ENCODE results near the gene PLCL2. TPM values are rescaled to one million over a fixed set of nuclear protein-coding genes. Genes with fewer than 3 reads are reported as not detected.

Gene PLCL2
- total RNA-seq, 1 experiment from 2014 or later: 1.6 TPM

DNA sequence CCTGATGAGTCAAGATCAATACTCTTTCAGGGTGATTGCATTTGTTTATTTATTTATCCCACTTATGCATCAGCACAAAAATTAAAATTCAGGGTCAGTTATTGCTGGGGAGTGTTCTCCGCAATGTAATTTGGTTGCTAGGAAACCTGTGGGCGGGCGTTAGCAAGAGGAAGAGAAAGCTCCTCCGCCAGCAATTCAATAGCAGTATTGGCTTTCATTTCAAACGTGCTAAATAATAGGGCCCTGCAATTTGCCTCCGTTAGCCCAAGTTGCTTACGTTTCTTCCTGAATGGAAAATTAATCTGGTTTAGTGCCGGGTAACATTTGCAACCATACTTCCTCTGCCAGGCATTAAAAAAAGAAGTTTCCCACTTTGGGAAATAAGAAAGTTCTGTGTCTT, 35.5 kb upstream of the PLCL2 start:
- no peaks in the 10 kb centered on the region for H3K27me3 ChIP-seq
- no peak for DNase-seq
- no peak overlapping the region for H3K4me3 ChIP-seq
- peaks cover 10% of the 10 kb centered on the region for H3K4me1 ChIP-seq
- no peaks in the 10 kb centered on the region; the same call in 1 of the 2 replicates for H3K9me3 ChIP-seq (replicated peaks)
- no peak overlapping the region for H3K27ac ChIP-seq
- H3K36me3 ChIP-seq: no peaks in the 10 kb centered on the region

DNA sequence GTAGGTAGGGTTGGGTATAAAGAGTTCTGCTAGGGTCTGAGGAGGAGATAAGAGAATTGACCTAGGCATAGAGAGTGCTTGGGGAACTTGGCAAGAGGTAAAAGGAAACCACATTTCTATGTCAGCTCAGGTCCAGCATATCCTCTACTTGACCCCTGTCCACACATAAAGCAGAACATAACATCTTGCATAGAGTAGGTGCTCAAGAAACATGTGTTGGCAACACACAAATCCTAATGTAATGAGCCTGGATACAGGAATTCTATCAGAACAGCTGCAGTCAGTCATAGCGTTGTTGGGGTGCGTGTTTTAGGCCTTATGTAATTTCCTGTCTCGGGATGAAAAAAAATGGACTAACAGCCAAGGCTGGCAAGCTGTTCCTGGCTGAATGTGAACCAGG, 35.0 kb upstream of the PLCL2 start:
- no peaks in the 10 kb centered on the region; the same call in 1 of the 2 replicates for H3K9me3 ChIP-seq (replicated peaks)
- H3K27ac ChIP-seq: peak overlapping the region; percentile 48
- no peaks in the 10 kb centered on the region for H3K36me3 ChIP-seq
- H3K4me1 ChIP-seq: peaks cover 10% of the 10 kb centered on the region
- DNase-seq: peak; percentile 30 to 51
- H3K27me3 ChIP-seq: no peaks in the 10 kb centered on the region
- H3K4me3 ChIP-seq: no peak overlapping the region

DNA sequence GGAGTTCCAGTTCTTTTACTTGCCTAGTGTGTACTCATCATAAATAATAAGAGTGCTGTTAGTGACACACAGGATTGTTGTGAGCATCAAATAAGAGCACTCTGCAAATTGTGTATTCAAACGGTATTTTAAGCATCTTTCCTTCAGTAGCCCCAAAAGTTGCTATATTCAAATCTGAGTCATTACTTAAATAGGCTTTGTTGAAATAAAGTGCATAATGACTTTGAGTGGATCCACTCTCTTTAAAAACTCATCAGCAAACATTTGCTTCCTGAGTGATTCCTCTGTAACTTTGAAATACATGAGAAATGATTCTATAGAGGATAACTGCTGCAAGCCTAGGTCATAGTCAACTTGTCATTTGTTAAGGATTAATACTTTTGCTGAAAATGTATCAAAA, 29.3 kb upstream of the PLCL2 start:
- H3K9me3 ChIP-seq (replicated peaks): no peaks in the 10 kb centered on the region; the same call in 1 of the 2 replicates
- no peak for DNase-seq
- no peaks in the 10 kb centered on the region for H3K36me3 ChIP-seq
- no peaks in the 10 kb centered on the region for H3K27me3 ChIP-seq
- no peak overlapping the region for H3K4me3 ChIP-seq
- peaks cover under 1% of the 10 kb centered on the region; the same call in 1 of the 2 replicates for H3K4me1 ChIP-seq
- no peak overlapping the region for H3K27ac ChIP-seq

DNA sequence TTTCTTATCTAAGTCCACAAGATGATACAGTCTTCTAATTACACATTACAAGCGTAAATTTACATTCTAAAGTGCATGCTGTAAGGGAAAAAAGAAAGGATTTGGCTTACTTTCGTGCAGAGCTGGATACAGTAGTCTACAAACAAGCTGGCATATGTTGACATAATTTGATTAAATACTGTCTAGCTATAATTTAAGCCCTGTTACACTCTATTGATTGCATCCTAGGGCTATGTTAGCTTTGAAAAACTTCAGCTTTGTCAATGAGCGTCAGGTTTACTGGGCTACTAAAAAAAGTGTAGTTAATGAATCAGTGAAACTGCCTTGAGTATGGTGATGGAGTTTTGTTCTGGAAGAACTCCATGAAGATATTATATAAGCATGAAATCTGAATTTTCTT, 24.5 kb upstream of the PLCL2 start:
- H3K9me3 ChIP-seq (replicated peaks): no peaks in the 10 kb centered on the region
- no peak overlapping the region for H3K4me3 ChIP-seq
- no peaks in the 10 kb centered on the region for H3K4me1 ChIP-seq
- no peak overlapping the region for H3K27ac ChIP-seq
- no peaks in the 10 kb centered on the region for H3K36me3 ChIP-seq
- DNase-seq: no peak
- H3K27me3 ChIP-seq: no peaks in the 10 kb centered on the region

DNA sequence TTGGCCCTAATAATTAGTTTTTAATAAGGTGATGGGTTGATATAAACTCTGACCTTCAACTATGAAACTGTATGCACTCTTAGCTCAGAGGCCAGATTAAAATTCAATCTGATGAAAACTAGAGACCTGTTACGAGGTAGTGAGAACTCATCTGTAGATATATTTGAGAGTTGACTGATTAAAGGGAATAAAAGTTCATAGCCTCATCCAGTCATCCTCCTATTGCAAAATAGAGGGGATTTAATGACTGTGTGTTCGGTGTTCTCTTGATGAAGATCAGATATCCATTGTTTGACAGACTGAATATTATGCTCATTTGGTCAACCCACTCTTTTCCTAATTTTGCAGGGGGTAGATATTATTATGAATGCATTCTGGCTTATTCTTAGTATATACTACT, 23.3 kb upstream of the PLCL2 start:
- H3K27ac ChIP-seq: no peak overlapping the region
- H3K4me3 ChIP-seq: no peak overlapping the region
- H3K4me1 ChIP-seq: no peaks in the 10 kb centered on the region; the same call in 1 of the 2 replicates
- DNase-seq: no peak
- H3K36me3 ChIP-seq: no peaks in the 10 kb centered on the region
- no peaks in the 10 kb centered on the region for H3K27me3 ChIP-seq
- H3K9me3 ChIP-seq (replicated peaks): no peaks in the 10 kb centered on the region

DNA sequence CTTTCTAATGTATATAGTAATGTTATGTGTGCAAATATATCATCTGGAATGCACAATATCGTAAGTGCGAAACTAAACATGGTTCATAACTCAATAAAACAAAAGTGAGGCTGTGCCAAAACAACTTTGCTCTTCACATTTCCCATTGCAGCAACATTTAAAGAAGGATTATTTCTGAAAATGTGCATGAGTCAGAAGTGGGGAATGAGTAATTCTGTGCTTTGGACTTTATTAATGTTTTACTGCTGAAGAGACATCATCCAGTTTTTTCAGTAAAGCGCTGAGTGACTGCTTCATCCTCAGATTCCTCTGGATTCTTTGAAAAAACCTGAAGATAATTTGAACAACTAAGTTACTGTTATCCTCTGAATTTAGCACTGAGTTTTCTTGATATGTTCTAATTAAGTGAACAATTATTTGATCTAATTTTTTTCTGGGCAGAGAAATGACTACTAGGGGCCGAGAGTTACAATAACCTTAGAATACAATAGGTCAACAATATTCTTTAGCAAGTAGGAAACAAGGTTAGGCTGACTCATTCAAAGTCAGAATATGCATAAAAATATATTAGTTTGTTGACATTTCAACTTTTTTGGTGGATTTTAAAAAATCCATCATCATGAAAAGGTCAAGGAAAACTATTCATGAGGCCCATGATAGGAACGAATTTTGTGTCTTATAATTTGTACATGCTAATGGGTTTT, 20.0 kb upstream of the PLCL2 start:
- Histone ChIP-seq H3K4me3 (no peak overlapping the region), H3K9me3 (replicated peaks) (no peaks in the 10 kb centered on the region), H3K4me1 (no peaks in the 10 kb centered on the region; the same call in 1 of the 2 replicates), H3K27ac (no peak overlapping the region), H3K36me3 (no peaks in the 10 kb centered on the region), H3K27me3 (no peaks in the 10 kb centered on the region)
- DNase-seq: no peak

DNA sequence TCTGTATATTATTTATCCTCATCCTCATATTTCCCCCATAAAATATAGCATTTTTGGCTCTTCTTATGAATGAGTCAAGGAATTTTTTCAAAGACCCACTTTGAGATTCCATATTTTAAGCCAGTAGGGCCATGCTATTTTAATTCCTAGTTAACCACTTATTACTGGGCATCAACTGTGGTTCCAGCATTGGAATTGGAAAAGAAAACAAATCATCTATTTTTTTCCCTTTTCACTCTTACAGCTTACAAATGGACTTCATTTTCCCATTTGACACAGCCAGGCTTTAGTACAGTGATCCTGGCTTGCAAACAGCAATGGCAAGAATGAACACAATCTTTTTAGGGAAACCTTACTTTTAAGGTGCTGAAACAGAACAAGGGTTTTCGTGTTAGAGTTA, 19.4 kb upstream of the PLCL2 start:
- Histone ChIP-seq H3K9me3 (replicated peaks) (no peaks in the 10 kb centered on the region), H3K27me3 (no peaks in the 10 kb centered on the region), H3K27ac (no peak overlapping the region), H3K4me1 (no peaks in the 10 kb centered on the region; the same call in 1 of the 2 replicates), H3K4me3 (no peak overlapping the region), H3K36me3 (no peaks in the 10 kb centered on the region)
- no peak for DNase-seq

DNA sequence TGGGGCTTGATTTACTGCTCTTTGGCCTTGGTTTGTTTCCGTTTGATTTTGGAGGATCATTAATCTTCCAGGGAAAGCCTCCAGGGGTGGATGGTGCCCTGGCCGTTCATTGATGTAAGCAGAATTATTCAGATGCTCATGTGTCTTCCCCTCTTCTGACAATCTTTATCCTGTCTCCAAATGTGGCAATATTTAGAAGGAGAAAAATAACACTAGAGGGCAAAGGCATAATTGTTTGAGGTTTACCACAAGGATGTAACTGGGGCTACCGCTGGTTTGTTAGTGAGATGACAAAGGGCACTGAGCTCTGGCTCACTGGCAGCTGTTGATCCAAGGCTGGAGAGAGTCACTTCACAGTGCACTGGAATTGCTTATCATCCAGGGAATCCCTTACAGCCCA, 18.2 kb upstream of the PLCL2 start:
- Histone ChIP-seq H3K9me3 (replicated peaks) (no peaks in the 10 kb centered on the region), H3K36me3 (no peaks in the 10 kb centered on the region), H3K4me3 (no peak overlapping the region), H3K4me1 (no peaks in the 10 kb centered on the region; the same call in 1 of the 2 replicates), H3K27ac (no peak overlapping the region), H3K27me3 (no peaks in the 10 kb centered on the region)
- DNase-seq: peak; percentile 40 to 62

DNA sequence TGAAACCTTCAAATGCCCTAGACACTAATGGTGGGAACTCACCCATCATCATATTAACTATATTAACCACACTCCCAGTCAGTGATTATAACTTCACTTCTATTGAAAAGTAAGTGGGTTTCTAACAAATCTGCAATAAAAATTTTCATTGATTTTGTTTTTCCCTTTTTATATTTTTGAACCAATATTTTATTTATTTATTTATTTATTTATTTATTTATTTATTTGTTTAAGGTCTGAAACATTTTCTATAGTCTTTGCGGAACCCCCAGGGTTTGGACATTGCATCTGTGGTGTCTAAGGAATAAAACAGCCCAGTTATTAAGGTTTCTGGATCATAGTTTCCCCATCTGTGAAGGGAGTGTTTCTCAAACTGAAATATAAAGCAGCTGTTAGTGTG, 16.2 kb upstream of the PLCL2 start:
- no peak overlapping the region for H3K4me3 ChIP-seq
- H3K4me1 ChIP-seq: no peaks in the 10 kb centered on the region; the same call in 1 of the 2 replicates
- H3K27ac ChIP-seq: no peak overlapping the region
- no peak for DNase-seq
- H3K9me3 ChIP-seq (replicated peaks): no peaks in the 10 kb centered on the region
- no peaks in the 10 kb centered on the region for H3K27me3 ChIP-seq
- H3K36me3 ChIP-seq: no peaks in the 10 kb centered on the region

DNA sequence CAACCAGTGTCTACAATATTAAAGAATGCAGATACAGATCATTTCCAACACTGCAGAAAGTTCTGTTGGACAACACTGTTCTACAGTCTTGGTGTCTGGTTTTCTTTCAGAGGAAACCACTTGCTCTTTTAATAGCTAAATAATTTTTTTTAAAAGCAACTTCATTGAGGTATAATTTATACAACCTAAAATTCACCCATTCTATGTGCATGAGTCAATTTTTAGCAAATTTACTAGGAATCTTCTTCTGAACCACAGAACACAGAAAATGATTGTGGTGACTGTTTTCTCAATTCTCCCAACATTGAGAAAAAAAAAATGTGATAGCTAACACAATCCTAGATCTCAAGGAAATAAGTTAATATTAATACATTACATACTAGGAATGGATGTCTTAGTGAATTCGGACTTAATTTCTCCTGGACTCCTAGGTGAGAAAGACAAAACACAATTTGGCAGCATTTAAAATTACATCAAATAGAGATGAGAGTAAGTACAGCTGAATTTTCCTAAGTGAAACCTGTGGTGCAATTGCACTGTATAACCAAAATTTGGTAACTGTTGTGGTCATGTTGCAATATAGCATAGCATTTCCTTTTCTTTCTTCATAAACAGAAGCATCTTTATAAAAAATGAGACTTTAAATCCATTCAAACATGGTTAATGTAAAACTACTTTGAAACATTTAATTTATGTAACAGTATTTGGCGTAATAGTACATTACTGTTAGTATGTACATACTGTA, 15.3 kb upstream of the PLCL2 start:
- no peaks in the 10 kb centered on the region for H3K27me3 ChIP-seq
- no peaks in the 10 kb centered on the region; the same call in 1 of the 2 replicates for H3K4me1 ChIP-seq
- no peaks in the 10 kb centered on the region for H3K36me3 ChIP-seq
- H3K4me3 ChIP-seq: no peak overlapping the region
- no peak for DNase-seq
- H3K9me3 ChIP-seq (replicated peaks): no peaks in the 10 kb centered on the region
- no peak overlapping the region for H3K27ac ChIP-seq

DNA sequence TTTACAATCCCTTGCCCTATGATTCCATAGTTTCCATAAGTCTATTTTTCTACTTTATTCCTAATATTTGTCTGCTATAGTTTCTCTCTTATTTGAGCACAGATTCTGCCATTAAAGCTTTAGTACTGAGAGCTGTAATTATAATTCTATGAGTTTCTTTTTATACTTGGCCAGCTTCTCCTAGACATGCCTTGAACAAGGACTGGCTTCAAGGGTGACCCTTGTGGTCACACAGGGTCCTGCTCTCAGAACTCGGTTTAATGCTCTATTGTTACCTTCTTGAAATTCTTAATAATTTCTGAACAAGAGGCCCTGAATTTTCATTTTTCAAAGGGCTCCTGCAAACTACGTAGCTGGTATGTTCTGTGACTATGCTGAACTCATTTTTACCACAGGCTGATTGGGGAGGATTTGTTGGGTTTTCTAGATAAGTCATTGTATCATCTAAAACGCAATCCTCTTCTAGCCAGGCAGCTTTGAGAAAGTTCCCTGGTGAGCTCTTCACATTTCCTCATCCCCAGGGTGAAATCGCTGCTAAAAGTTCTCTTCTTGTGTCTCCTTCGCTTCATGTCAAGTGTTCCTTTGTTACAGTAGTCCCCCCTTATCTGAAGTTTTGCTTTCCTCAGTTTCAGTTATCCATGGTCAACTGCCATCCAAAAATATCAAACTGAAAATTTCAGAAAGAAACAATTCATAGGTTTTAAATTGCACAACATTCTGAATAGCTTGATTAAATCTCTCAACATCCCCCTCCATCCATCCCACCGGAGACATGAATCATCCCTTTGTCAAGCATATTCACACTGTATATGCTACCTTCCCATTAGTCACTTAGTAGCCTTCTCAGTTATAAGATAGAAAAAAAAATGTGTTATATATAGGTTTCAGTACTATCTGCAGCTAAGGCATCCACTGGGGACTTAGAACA, 12.6 kb upstream of the PLCL2 start:
- Histone ChIP-seq H3K36me3 (no peaks in the 10 kb centered on the region), H3K4me1 (no peaks in the 10 kb centered on the region), H3K4me3 (no peak overlapping the region), H3K27ac (no peak overlapping the region), H3K27me3 (no peaks in the 10 kb centered on the region), H3K9me3 (replicated peaks) (no peaks in the 10 kb centered on the region)
- no peak for DNase-seq

DNA sequence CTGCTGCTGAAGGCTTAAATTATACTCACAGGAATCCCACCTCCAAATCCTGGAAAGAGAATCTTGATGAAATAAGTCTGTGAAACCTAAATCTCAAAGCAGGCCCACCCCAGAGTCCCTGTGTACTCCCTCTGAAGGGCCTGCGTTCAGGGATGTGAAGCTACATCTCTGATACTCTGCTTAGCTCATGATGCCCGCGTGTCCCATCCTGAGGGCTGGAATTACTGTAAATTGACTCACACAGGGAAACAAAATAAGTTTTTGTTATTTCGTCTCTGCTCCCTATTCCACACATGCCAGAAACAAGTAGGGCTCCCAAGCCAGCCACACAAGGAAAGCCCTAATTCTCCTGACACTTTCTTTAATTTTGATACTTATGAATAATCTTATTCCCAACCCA, 10.9 kb upstream of the PLCL2 start:
- no peak overlapping the region for H3K4me3 ChIP-seq
- no peaks in the 10 kb centered on the region for H3K4me1 ChIP-seq
- no peak for DNase-seq
- H3K9me3 ChIP-seq (replicated peaks): no peaks in the 10 kb centered on the region
- H3K27ac ChIP-seq: no peak overlapping the region
- H3K27me3 ChIP-seq: no peaks in the 10 kb centered on the region
- no peaks in the 10 kb centered on the region for H3K36me3 ChIP-seq

DNA sequence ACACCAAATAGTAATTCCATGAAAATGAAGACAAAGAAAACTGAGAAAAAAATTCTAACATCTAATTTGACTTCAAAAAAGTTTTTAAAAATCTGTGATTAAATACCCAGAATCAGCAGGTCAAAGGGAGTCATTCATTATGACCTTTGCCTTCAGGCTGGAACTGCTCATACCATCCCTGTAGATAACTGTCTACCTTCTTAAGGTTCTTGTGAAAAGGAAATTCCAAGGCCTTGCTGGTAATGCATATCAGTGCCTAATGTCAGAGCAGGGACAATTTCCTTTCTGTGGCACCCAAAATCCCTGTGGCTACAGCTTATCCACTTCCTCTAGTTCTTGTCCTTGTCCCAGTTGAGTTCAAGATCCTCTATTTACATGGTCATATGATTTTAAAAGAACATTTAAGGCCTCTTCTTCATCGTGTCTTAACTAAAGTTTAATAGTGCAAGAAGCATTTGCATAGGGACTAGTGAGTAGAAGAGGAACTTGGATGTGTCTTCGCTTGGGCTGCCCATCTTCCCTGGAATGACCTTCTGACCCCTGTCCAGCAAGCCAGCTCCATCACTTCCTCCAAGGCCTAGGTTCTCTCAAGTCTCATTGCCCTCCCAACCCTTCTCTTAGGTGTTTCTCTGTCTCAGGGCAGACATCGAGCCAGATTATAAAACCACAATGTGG, 8.7 kb upstream of the PLCL2 start:
- H3K27me3 ChIP-seq: no peaks in the 10 kb centered on the region
- no peaks in the 10 kb centered on the region for H3K4me1 ChIP-seq
- no peak overlapping the region for H3K27ac ChIP-seq
- H3K36me3 ChIP-seq: no peaks in the 10 kb centered on the region
- no peak overlapping the region for H3K4me3 ChIP-seq
- H3K9me3 ChIP-seq (replicated peaks): no peaks in the 10 kb centered on the region
- no peak for DNase-seq

DNA sequence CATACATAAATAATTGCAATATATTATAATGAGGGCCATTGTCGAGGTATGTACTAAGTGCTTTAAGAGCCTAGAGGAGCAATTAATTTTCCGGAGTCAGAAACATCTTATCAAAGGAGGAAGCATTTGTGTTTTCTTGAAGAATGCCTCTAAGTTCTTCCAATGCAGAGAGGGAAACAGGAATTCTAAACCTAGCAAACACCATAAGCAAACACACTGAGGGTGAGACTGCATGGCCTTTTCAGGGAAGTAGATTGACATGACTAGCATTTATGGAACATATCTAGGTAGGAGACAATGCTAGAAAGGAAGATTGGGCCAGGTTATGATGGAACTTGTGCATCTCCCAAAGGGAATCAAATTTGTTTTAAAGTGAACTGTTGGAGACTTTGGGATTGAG, 7.2 kb upstream of the PLCL2 start:
- Histone ChIP-seq H3K27me3 (no peaks in the 10 kb centered on the region), H3K27ac (no peak overlapping the region), H3K9me3 (replicated peaks) (no peaks in the 10 kb centered on the region), H3K36me3 (no peaks in the 10 kb centered on the region), H3K4me3 (no peak overlapping the region), H3K4me1 (no peaks in the 10 kb centered on the region)
- no peak for DNase-seq

All from SJCRH30 (cell line).